ENCODE data around the gene CARD16.

CARD16 gene

GRCh38 chr11:104991994-104992393 is 53.1 kb downstream of the CARD16 start:
- no peaks in the 10 kb centered on the region for H3K36me3 Mint-ChIP-seq (ENCODE audit: low read depth)
- peaks cover 15% of the 10 kb centered on the region for H3K9me3 Mint-ChIP-seq
- no peak overlapping the region for H3K27ac Mint-ChIP-seq
- H3K4me1 Mint-ChIP-seq, result no peaks in the 10 kb centered on the region
- H3K27me3 Mint-ChIP-seq, result no peaks in the 10 kb centered on the region
- DNase-seq (no peak), ATAC-seq (no peak)
- H3K4me3 Mint-ChIP-seq, result no peak overlapping the region

All from activated naive CD8-positive, alpha-beta T cell treated with anti-CD3 and anti-CD28 coated beads, Interleukin-2, amount 50 U/mL, for 24 hours (primary cell).